Caco-2 (cell line): Measurements from ENCODE around the gene SLC30A9. TPM values are rescaled to one million over a fixed set of nuclear protein-coding genes. Genes with fewer than 3 reads are reported as not detected.

Experiments used
- BruUV-seq: library from RNA; stranded (reverse); fragments of 400-500 nt; replicated peaks from 2 replicates; lab custom pipeline; 2021; lab: Mats Ljungman, UMichigan
- CTCF ChIA-PET: fragments of 300-600 bp; sonication (Branson Sonifier 250); formaldehyde crosslinking; loops from one replicate; lab custom pipeline; 2022; ENCODE audit warnings: antibody characterized with exemption; lab: Charles Lee
- POLR2A ChIA-PET: fragments of 300-600 bp; sonication (Branson Sonifier 250); formaldehyde crosslinking; loops from one replicate; lab custom pipeline; 2022; ENCODE audit warnings: antibody characterized with exemption; lab: Charles Lee
- DNase-seq, 2 experiments: peaks; one replicate each; pipeline versions ENCODE4 v3.0.0 to v3.0.0-alpha.2; 2020 to 2022
- H3K27me3 ChIP-seq: replicated peaks from 2 replicates; pipeline ENCODE4 v1.6.0; 2011; ENCODE audit warnings: low read length; ENCODE audit not compliant: control insufficient read depth, insufficient read depth
- H3K36me3 ChIP-seq: 2 replicates; pipeline ENCODE4 v1.5.1; 2011; ENCODE audit warnings: low read length; ENCODE audit not compliant: control insufficient read depth, insufficient read depth
- H3K4me1 ChIP-seq: fragments of 250-450 bp; sonication (Bioruptor Pico); 2 replicates; pipeline ENCODE4 v1.5.1; 2020; ENCODE audit warnings: mild to moderate bottlenecking
- H3K4me3 ChIP-seq: 2 replicates; pipeline ENCODE4 v1.5.1; 2011; ENCODE audit warnings: low read depth, mild to moderate bottlenecking, control low read depth, low read length
- H3K9me3 ChIP-seq: fragments of 250-450 bp; sonication (Bioruptor Pico); 2 replicates; pipeline ENCODE4 v1.5.1; 2020; ENCODE audit warnings: mild to moderate bottlenecking, moderate library complexity
- H3K27ac Mint-ChIP-seq: one replicate; pipeline ENCODE4 v1.8.0; 2022; ENCODE audit warnings: mixed read lengths; ENCODE audit not compliant: unreplicated experiment
- H3K27me3 Mint-ChIP-seq: one replicate; pipeline ENCODE4 v1.8.0; 2022; ENCODE audit warnings: mixed read lengths; ENCODE audit not compliant: insufficient read depth, unreplicated experiment
- H3K36me3 Mint-ChIP-seq: one replicate; pipeline ENCODE4 v1.8.0; 2022; ENCODE audit warnings: mild to moderate bottlenecking, mixed read lengths; ENCODE audit not compliant: insufficient read depth, unreplicated experiment
- H3K4me1 Mint-ChIP-seq: one replicate; pipeline ENCODE4 v1.8.0; 2022; ENCODE audit warnings: low read depth, mixed read lengths; ENCODE audit not compliant: unreplicated experiment
- H3K4me3 Mint-ChIP-seq: one replicate; pipeline ENCODE4 v1.8.0; 2022; ENCODE audit warnings: mild to moderate bottlenecking, moderate library complexity, mixed read lengths; ENCODE audit not compliant: unreplicated experiment
- H3K9me3 Mint-ChIP-seq: one replicate; pipeline ENCODE4 v1.8.0; 2022; ENCODE audit warnings: mixed read lengths; ENCODE audit not compliant: unreplicated experiment
- intact Hi-C: fragments of 100-400 bp; cut with micrococcal nuclease; formaldehyde crosslinking; loops from one replicate; pipeline ENCODE4 v1.10.0; 2022; ENCODE audit not compliant: unreplicated experiment
- total RNA-seq: library from RNA; stranded (reverse); gene quantifications from 2 replicates; pipeline ENCODE4 v1.2.3, GENCODE V29; 2022
- TF ChIP-seq, protein P1 (sequence below), 2 experiments: fragments of 200-600 bp in 1 of 2; IDR thresholded peaks; 1 replicate in 1 of 2; 2 replicates in 1 of 2; pipeline versions ENCODE4 v1.5.1 to v1.8.0; 2011 to 2022; ENCODE audit warnings: antibody characterized with exemption in 1 of 2, control low read depth in 1 of 2, inconsistent platforms in 1 of 2, low read depth in 1 of 2, low read length in 1 of 2, mild to moderate bottlenecking in 1 of 2, moderate library complexity in 1 of 2; ENCODE audit not compliant: insufficient read depth in 1 of 2, severe bottlenecking in 1 of 2, unreplicated experiment in 1 of 2

SLC30A9 gene
- total RNA-seq, 1 experiment from 2014 or later, result 57.1 TPM

DNA sequence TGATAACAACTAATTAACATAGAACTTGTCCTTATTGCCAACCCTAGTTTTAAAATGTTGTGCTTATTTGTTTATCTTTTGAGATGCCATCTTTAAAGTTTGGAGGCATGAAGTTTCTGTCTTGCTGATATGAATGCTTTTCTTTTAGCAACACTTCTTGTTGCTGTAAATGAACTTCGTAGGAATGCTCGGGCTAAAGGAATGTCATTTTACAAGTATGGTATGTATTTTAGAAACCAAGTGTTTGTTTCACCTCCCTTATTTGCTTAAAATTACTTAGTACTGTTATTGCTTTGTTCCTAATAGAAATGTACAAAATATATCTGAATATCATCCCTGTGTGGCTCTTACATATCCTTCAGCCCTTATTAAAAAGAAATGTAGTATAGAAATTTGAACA is 76.1 kb downstream of the SLC30A9 start:
- BruUV-seq, result no TSS peak
- intact Hi-C loops, result no loop called here
- CTCF ChIA-PET, result no interaction called here

DNA sequence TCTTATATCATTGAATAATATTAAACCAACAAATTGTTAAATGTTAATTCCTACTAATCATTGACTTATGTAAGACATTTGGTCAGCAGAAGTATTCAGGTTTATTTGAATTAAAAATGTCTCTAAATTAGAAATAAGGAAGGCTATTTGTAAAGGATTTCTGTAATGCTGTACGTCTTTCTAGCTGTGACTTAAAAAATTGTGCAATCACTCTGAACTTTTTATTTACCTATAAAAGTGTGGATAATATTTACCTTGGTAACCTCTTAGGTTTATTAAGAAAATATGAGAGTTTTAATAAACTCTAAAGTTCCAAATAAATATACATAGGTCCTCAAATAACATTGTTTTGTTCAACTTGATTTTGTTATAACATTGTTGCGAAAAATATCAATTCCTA is 76.9 kb downstream of the SLC30A9 start:
- H3K4me3 ChIP-seq, result no peak overlapping the region
- TF ChIP-seq, protein P1, sequence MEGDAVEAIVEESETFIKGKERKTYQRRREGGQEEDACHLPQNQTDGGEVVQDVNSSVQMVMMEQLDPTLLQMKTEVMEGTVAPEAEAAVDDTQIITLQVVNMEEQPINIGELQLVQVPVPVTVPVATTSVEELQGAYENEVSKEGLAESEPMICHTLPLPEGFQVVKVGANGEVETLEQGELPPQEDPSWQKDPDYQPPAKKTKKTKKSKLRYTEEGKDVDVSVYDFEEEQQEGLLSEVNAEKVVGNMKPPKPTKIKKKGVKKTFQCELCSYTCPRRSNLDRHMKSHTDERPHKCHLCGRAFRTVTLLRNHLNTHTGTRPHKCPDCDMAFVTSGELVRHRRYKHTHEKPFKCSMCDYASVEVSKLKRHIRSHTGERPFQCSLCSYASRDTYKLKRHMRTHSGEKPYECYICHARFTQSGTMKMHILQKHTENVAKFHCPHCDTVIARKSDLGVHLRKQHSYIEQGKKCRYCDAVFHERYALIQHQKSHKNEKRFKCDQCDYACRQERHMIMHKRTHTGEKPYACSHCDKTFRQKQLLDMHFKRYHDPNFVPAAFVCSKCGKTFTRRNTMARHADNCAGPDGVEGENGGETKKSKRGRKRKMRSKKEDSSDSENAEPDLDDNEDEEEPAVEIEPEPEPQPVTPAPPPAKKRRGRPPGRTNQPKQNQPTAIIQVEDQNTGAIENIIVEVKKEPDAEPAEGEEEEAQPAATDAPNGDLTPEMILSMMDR (IDR thresholded peaks at IDR 0.05; ENCODE audit: insufficient read depth in 1 of 2, low read depth in 1 of 2, low read length in 1 of 2, severe bottlenecking in 1 of 2, unreplicated experiment in 1 of 2), result no peak
- DNase-seq, result no peak
- H3K9me3 ChIP-seq, result no peaks in the 10 kb centered on the region
- intact Hi-C loops, result no loop called here
- H3K4me1 Mint-ChIP-seq, result no peaks in the 10 kb centered on the region
- H3K9me3 Mint-ChIP-seq, result no peaks in the 10 kb centered on the region
- H3K36me3 Mint-ChIP-seq, result peaks cover 8% of the 10 kb centered on the region
- ChIA-PET CTCF (no interaction called here), POLR2A (no interaction called here)
- no TSS peak for BruUV-seq
- no peak overlapping the region for H3K27ac Mint-ChIP-seq
- H3K27me3 ChIP-seq, result no peaks in the 10 kb centered on the region
- H3K4me3 Mint-ChIP-seq, result no peak overlapping the region
- no peaks in the 10 kb centered on the region for H3K4me1 ChIP-seq
- H3K27me3 Mint-ChIP-seq, result no peaks in the 10 kb centered on the region
- H3K36me3 ChIP-seq, result no peaks in the 10 kb centered on the region

More for the DNA sequence above, 76.1 kb downstream of the SLC30A9 start:
- Mint-ChIP-seq H3K36me3 (peaks cover 8% of the 10 kb centered on the region), H3K27ac (no peak overlapping the region), H3K4me1 (no peaks in the 10 kb centered on the region), H3K27me3 (no peaks in the 10 kb centered on the region), H3K9me3 (no peaks in the 10 kb centered on the region), H3K4me3 (no peak overlapping the region)
- no peak for DNase-seq
- POLR2A ChIA-PET, result no interaction called here
- H3K4me3 ChIP-seq, result no peak overlapping the region
- H3K4me1 ChIP-seq, result no peaks in the 10 kb centered on the region
- TF ChIP-seq, protein P1 (IDR thresholded peaks at IDR 0.05; ENCODE audit: insufficient read depth in 1 of 2, low read depth in 1 of 2, low read length in 1 of 2, severe bottlenecking in 1 of 2, unreplicated experiment in 1 of 2), result no peak
- H3K27me3 ChIP-seq, result no peaks in the 10 kb centered on the region
- H3K36me3 ChIP-seq, result no peaks in the 10 kb centered on the region
- no peaks in the 10 kb centered on the region for H3K9me3 ChIP-seq

DNA sequence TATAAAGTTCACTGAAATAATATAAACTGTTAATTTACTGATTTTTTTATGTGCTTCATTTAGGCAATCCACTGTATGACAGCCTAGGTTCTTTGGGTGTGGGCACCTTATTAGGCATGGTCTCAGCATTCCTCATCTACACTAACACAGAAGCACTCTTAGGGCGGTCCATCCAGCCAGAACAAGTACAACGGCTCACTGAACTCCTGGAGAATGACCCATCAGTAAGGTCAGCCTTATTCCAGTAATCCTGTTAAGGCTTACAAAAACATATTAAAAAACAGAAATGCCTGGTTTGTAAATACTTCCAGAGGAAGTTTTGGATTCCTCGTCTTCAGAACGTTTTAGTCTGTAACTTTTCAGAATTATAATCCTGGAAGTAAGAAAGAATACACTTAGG is 80.1 kb downstream of the SLC30A9 start:
- Histone ChIP-seq H3K4me1 (no peaks in the 10 kb centered on the region), H3K27me3 (no peaks in the 10 kb centered on the region), H3K9me3 (no peaks in the 10 kb centered on the region), H3K36me3 (no peaks in the 10 kb centered on the region), H3K4me3 (no peak overlapping the region)
- no peak for DNase-seq
- ChIA-PET CTCF (no interaction called here), POLR2A (no interaction called here)
- TF ChIP-seq, protein P1 (IDR thresholded peaks at IDR 0.05; ENCODE audit: insufficient read depth in 1 of 2, low read depth in 1 of 2, low read length in 1 of 2, severe bottlenecking in 1 of 2, unreplicated experiment in 1 of 2), result no peak
- intact Hi-C loops, result no loop called here
- Mint-ChIP-seq H3K4me3 (no peak overlapping the region), H3K36me3 (peaks cover 5% of the 10 kb centered on the region), H3K27ac (no peak overlapping the region), H3K27me3 (no peaks in the 10 kb centered on the region), H3K4me1 (no peaks in the 10 kb centered on the region), H3K9me3 (no peaks in the 10 kb centered on the region)
- no TSS peak for BruUV-seq
